GM12878 (cell line): ENCODE results near the gene ANAPC2. TPM values are rescaled to one million over a fixed set of nuclear protein-coding genes. Genes with fewer than 3 reads are reported as not detected.

Source experiments
- ATF7 ChIP-seq: fragments of 450-650 bp; IDR thresholded peaks from 2 replicates; pipeline ENCODE4 v1.6.1; 2016; ENCODE audit warnings: low read depth, mild to moderate bottlenecking
- BCL11A ChIP-seq: IDR thresholded peaks from 2 replicates; pipeline ENCODE4 v1.6.1; 2011; ENCODE audit warnings: low read depth, low read length
- CBX5 ChIP-seq: sonication (generic); IDR thresholded peaks from 2 replicates; pipeline ENCODE4 v1.6.1; 2016; ENCODE audit warnings: low read depth, moderate library complexity, mild to moderate bottlenecking, inconsistent platforms
- DPF2 ChIP-seq: fragments of 450-650 bp; IDR thresholded peaks from 2 replicates; pipeline ENCODE4 v1.6.1; 2017; ENCODE audit warnings: mild to moderate bottlenecking
- E4F1 ChIP-seq: fragments of 450-650 bp; IDR thresholded peaks from 2 replicates; pipeline ENCODE4 v1.6.1; 2018; ENCODE audit warnings: borderline replicate concordance, mild to moderate bottlenecking; ENCODE audit not compliant: partially characterized antibody
- FOS ChIP-seq: IDR thresholded peaks from 3 replicates; pipeline ENCODE4 v1.6.1; 2011; ENCODE audit warnings: borderline replicate concordance; ENCODE audit not compliant: insufficient read length; ENCODE audit errors: extremely low read depth
- HDGF ChIP-seq: fragments of 450-650 bp; IDR thresholded peaks from 2 replicates; pipeline ENCODE4 v1.6.1; 2016; ENCODE audit warnings: antibody characterized with exemption
- JUNB ChIP-seq: IDR thresholded peaks from 2 replicates; pipeline ENCODE4 v1.6.1; 2016; ENCODE audit warnings: antibody characterized with exemption, mild to moderate bottlenecking
- JUND ChIP-seq: IDR thresholded peaks from 2 replicates; pipeline ENCODE4 v1.6.1; 2012; ENCODE audit warnings: low read depth, mild to moderate bottlenecking, low read length, improper control_type of control experiment, moderate library complexity
- LARP7 ChIP-seq: fragments of 450-650 bp; IDR thresholded peaks from 2 replicates; pipeline ENCODE4 v1.6.1; 2017; ENCODE audit warnings: mild to moderate bottlenecking
- MTA3 ChIP-seq: IDR thresholded peaks from 2 replicates; pipeline ENCODE4 v1.6.1; 2012; ENCODE audit warnings: low read length, inconsistent platforms, borderline replicate concordance
- NFXL1 ChIP-seq: fragments of 450-650 bp; IDR thresholded peaks from 2 replicates; pipeline ENCODE4 v1.6.1; 2017; ENCODE audit warnings: antibody characterized with exemption, mild to moderate bottlenecking, borderline replicate concordance
- RAD21 ChIP-seq: IDR thresholded peaks from 2 replicates; pipeline ENCODE4 v1.6.1; 2011; ENCODE audit warnings: mild to moderate bottlenecking, low read depth, low read length, moderate library complexity; ENCODE audit not compliant: insufficient read depth
- RCOR1 ChIP-seq: conservative IDR thresholded peaks from 2 replicates; pipeline ENCODE4 v1.6.1; 2012; ENCODE audit warnings: low read depth, low read length, improper control_type of control experiment
- RUNX3 ChIP-seq: IDR thresholded peaks from 2 replicates; pipeline ENCODE4 v1.6.1; 2012; ENCODE audit warnings: low read length, inconsistent platforms
- SMAD1 ChIP-seq: fragments of 450-650 bp; IDR thresholded peaks from 2 replicates; pipeline ENCODE4 v1.6.1; 2018; ENCODE audit warnings: mild to moderate bottlenecking, low read depth; ENCODE audit not compliant: partially characterized antibody
- SREBF1 ChIP-seq: IDR thresholded peaks from 2 replicates; pipeline ENCODE4 v1.6.1; 2012; ENCODE audit warnings: mild to moderate bottlenecking, low read length
- SRF ChIP-seq, 2 experiments: IDR thresholded peaks; 2 replicates each; pipeline ENCODE4 v1.6.1; 2011; ENCODE audit warnings: low read depth in 2 of 2, low read length in 2 of 2, mild to moderate bottlenecking in 1 of 2, moderate library complexity in 1 of 2
- TCF3 ChIP-seq: IDR thresholded peaks from 2 replicates; pipeline ENCODE4 v1.6.1; 2012; ENCODE audit warnings: low read depth, mild to moderate bottlenecking, low read length, borderline replicate concordance; ENCODE audit not compliant: insufficient read depth
- YY1 ChIP-seq: IDR thresholded peaks from 2 replicates; pipeline ENCODE4 v1.6.1; 2011; ENCODE audit warnings: low read depth, mild to moderate bottlenecking, low read length
- ZNF622 ChIP-seq: fragments of 450-650 bp; IDR thresholded peaks from 2 replicates; pipeline ENCODE4 v1.6.1; 2017; ENCODE audit warnings: mild to moderate bottlenecking, inconsistent platforms
- polyA plus RNA-seq, 11 experiments: library from polyadenylated mRNA; depleted of rRNA in 4 of 11; unstranded in 6 of 11; stranded (reverse) in 5 of 11; fragments of >200 nt; fragmentation: Nextera tagmentation in 4 of 11; fragmentation: Illumina TruSeq in 1 of 11; extraction: Ambion mirVana in 4 of 11; extraction: Trizol in 1 of 11; gene quantifications; 1 replicate in 1 of 11; 2 replicates in 10 of 11; pipeline versions ENCODE4 v1.2.1 to v1.2.3, GENCODE V29; 2011 to 2016; ENCODE audit warnings: inconsistent platforms in 2 of 11, missing spikeins in 2 of 11, low read depth in 1 of 11
- total RNA-seq, 4 experiments: library from RNA; depleted of rRNA in 3 of 4; stranded (reverse); fragments of >200 nt in 3 of 4; fragmentation: Illumina TruSeq in 1 of 4; extraction: Trizol in 1 of 4; gene quantifications; 2 replicates each; pipeline versions ENCODE4 v1.2.1 to v1.2.3, GENCODE V29; 2013 to 2021
- TF ChIP-seq, protein P1 (sequence below): IDR thresholded peaks from 2 replicates; pipeline ENCODE4 v1.6.1; 2011; ENCODE audit warnings: mild to moderate bottlenecking, low read depth, low read length, moderate library complexity; ENCODE audit not compliant: insufficient replicate concordance
- TF ChIP-seq, protein P2 (sequence below): fragments of 450-650 bp; IDR thresholded peaks from 2 replicates; pipeline ENCODE4 v1.6.1; 2017; ENCODE audit warnings: mild to moderate bottlenecking, moderate library complexity
- TF ChIP-seq, protein P3 (sequence below): IDR thresholded peaks from 2 replicates; pipeline ENCODE4 v1.6.1; 2012; ENCODE audit warnings: low read depth, low read length, improper control_type of control experiment

The ANAPC2 gene
- total and polyA plus RNA-seq, 10 of the 15 experiments (the other 5 are each of a cell fraction or from before 2014, with no cell fraction given) = 0.03 to 65.2 (median 20.5) TPM

DNA sequence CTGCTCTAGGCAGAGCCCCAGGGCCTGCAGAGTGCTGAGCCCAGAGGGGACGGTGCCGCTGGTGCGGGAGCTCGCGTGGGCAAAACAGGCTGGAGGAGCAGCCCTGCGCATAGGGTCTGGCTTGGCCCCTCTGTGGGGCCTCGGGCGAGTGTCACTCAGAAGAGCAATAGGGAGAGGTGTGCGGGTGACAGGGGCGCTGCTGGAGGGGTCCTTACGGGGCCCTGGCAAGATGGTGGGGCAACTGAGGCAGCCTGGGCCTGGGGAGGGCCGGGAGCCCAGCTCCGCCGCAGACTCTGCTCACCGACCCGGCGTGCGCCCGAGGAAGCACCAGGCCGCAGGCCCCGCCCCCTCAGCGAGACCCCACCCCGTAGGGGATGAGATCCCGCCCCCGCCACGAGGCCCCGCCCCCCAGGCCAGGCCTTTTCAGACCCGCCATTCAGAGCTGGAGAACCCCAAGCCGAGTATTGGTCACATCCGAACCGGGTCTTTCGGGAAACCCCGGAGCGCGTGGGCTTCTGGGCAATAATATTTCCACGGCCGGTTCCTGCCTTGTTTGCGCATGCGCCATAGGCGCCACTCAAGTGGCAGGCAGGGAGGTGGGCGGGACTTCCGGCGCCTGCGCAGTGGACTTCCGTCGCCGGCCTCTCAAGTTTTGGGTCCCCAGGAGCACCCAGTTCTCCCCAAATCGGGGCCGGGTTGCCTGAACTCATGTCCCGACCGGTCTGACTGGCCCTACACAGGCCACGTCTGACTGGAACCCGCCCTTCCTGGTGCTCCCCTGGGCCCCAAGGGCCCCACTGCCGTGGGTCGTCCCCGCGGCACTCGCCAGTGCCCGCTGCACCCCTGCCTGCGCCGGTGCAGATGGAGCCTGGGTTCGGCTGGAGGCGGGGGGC lies 35.0 kb upstream of the ANAPC2 start (continued):
- no peak for TF ChIP-seq ATF7
- no peak for TF ChIP-seq RAD21
- no peak for TF ChIP-seq JUNB
- TF ChIP-seq CBX5 = no peak
- no peak for TF ChIP-seq TCF3
- TF ChIP-seq RUNX3 = peak; percentile 81
- no peak for TF ChIP-seq JUND
- no peak for TF ChIP-seq SREBF1
- no peak for TF ChIP-seq SMAD1
- TF ChIP-seq E4F1 = no peak
- 0 out of 2 replicates have a peak, but pooled peaks have one; percentile 62 for TF ChIP-seq LARP7
- TF ChIP-seq BCL11A = no peak
- TF ChIP-seq ZNF622 = no peak
- TF ChIP-seq SRF (IDR thresholded peaks at IDR 0.05; ENCODE audit: low read depth in 2 of 2, low read length in 2 of 2) = peak in 1 of 2 experiments; percentile 22; a peak in 1 of 4 replicates
- TF ChIP-seq RCOR1 = no peak
- no peak for TF ChIP-seq FOS
- TF ChIP-seq, protein P1, sequence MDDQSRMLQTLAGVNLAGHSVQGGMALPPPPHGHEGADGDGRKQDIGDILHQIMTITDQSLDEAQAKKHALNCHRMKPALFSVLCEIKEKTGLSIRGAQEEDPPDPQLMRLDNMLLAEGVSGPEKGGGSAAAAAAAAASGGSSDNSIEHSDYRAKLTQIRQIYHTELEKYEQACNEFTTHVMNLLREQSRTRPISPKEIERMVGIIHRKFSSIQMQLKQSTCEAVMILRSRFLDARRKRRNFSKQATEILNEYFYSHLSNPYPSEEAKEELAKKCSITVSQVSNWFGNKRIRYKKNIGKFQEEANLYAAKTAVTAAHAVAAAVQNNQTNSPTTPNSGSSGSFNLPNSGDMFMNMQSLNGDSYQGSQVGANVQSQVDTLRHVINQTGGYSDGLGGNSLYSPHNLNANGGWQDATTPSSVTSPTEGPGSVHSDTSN = peak; percentile 83
- TF ChIP-seq YY1 = peak; percentile 91
- TF ChIP-seq, protein P2, sequence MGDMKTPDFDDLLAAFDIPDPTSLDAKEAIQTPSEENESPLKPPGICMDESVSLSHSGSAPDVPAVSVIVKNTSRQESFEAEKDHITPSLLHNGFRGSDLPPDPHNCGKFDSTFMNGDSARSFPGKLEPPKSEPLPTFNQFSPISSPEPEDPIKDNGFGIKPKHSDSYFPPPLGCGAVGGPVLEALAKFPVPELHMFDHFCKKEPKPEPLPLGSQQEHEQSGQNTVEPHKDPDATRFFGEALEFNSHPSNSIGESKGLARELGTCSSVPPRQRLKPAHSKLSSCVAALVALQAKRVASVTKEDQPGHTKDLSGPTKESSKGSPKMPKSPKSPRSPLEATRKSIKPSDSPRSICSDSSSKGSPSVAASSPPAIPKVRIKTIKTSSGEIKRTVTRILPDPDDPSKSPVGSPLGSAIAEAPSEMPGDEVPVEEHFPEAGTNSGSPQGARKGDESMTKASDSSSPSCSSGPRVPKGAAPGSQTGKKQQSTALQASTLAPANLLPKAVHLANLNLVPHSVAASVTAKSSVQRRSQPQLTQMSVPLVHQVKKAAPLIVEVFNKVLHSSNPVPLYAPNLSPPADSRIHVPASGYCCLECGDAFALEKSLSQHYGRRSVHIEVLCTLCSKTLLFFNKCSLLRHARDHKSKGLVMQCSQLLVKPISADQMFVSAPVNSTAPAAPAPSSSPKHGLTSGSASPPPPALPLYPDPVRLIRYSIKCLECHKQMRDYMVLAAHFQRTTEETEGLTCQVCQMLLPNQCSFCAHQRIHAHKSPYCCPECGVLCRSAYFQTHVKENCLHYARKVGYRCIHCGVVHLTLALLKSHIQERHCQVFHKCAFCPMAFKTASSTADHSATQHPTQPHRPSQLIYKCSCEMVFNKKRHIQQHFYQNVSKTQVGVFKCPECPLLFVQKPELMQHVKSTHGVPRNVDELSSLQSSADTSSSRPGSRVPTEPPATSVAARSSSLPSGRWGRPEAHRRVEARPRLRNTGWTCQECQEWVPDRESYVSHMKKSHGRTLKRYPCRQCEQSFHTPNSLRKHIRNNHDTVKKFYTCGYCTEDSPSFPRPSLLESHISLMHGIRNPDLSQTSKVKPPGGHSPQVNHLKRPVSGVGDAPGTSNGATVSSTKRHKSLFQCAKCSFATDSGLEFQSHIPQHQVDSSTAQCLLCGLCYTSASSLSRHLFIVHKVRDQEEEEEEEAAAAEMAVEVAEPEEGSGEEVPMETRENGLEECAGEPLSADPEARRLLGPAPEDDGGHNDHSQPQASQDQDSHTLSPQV = no peak
- no peak for TF ChIP-seq DPF2
- TF ChIP-seq HDGF = no peak
- TF ChIP-seq MTA3 = no peak
- TF ChIP-seq NFXL1 = no peak
- TF ChIP-seq, protein P3, sequence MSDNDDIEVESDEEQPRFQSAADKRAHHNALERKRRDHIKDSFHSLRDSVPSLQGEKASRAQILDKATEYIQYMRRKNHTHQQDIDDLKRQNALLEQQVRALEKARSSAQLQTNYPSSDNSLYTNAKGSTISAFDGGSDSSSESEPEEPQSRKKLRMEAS = no peak
